Astrocyte of the spinal cord (primary cell): Measurements from ENCODE around the gene HPCA.

Source experiments
- DNase-seq: peaks from one replicate; pipeline ENCODE4 v3.0.0; 2011; ENCODE audit warnings: low read depth, low spot score
- H3K4me3 ChIP-seq: 2 replicates; pipeline ENCODE4 v1.5.1; 2011; ENCODE audit warnings: low read depth, mild to moderate bottlenecking, low read length, moderate library complexity
- CTCF ChIP-seq: IDR thresholded peaks from 2 replicates; pipeline ENCODE4 v1.5.1; 2012; ENCODE audit warnings: low read depth, mild to moderate bottlenecking, low read length, inconsistent platforms
- in situ Hi-C: cut with HindIII; loops from 2 replicates; pipeline ENCODE4 v1.10.0; 2017; ENCODE audit warnings: low sequenced_read_pairs

Gene HPCA

GRCh38 chr1:32860566-32860965 is 25.7 kb upstream of the HPCA start:
- no peak overlapping the region for H3K4me3 ChIP-seq
- no peak for TF ChIP-seq CTCF
- no peak for DNase-seq
- in situ Hi-C loops, result no loop called here

- in situ Hi-C loops, result no loop called here
- no peak for DNase-seq
- TF ChIP-seq CTCF, result no peak
- no peak overlapping the region for H3K4me3 ChIP-seq
Observed at GRCh38 chr1:32861904-32862695, 24.2 kb upstream of the HPCA start.

- in situ Hi-C loops, result no loop called here
- H3K4me3 ChIP-seq, result no peak overlapping the region
- TF ChIP-seq CTCF, result no peak
- no peak for DNase-seq
Observed at GRCh38 chr1:32863218-32863880, 22.9 kb upstream of the HPCA start.

GRCh38 chr1:32863881-32864245 is 22.4 kb upstream of the HPCA start:
- no peak overlapping the region for H3K4me3 ChIP-seq
- DNase-seq, result no peak
- TF ChIP-seq CTCF, result no peak
- in situ Hi-C loops, result no loop called here

GRCh38 chr1:32864375-32865019 is 21.8 kb upstream of the HPCA start:
- in situ Hi-C loops, result no loop called here
- no peak overlapping the region for H3K4me3 ChIP-seq
- no peak for DNase-seq
- no peak for TF ChIP-seq CTCF

GRCh38 chr1:32865639-32866405 is 20.5 kb upstream of the HPCA start:
- in situ Hi-C loops, result no loop called here
- H3K4me3 ChIP-seq, result no peak overlapping the region
- no peak for TF ChIP-seq CTCF
- no peak for DNase-seq
